ENCODE data around the gene MAN1A1.
A peak's percentile ranks its signal among the peaks of the same experiment; 100 is the strongest.

GRCh38 chr6:119333707-119334295, 15.8 kb downstream of the MAN1A1 start:
- TF ChIP-seq ATF3 (IDR thresholded peaks at IDR 0.05; ENCODE audit: insufficient read depth, low read depth, low read length) = no peak
- TF ChIP-seq TAF1 (IDR thresholded peaks at IDR 0.05; ENCODE audit: low read depth, low read length) = no peak
- TF ChIP-seq CTCF (IDR thresholded peaks at IDR 0.05; ENCODE audit: control extremely low read depth in 1 of 3, insufficient read depth in 1 of 3, low read depth in 1 of 3, low read length in 3 of 3) = peak in 2 of 3 experiments; percentile 50 to 57; a peak in 2 of 4 replicates
- no peak for TF ChIP-seq POLR2A (IDR thresholded peaks at IDR 0.05; ENCODE audit: control extremely low read depth in 1 of 2, low read depth in 2 of 2, low read length in 2 of 2)
- no peak for TF ChIP-seq EZH2 (IDR thresholded peaks at IDR 0.05; ENCODE audit: low read depth, low read length, severe bottlenecking)
- TF ChIP-seq, protein P1, sequence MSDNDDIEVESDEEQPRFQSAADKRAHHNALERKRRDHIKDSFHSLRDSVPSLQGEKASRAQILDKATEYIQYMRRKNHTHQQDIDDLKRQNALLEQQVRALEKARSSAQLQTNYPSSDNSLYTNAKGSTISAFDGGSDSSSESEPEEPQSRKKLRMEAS (IDR thresholded peaks at IDR 0.05) = no peak
- no peak for TF ChIP-seq YY1 (IDR thresholded peaks at IDR 0.05; ENCODE audit: low read depth, low read length)
- TF ChIP-seq CREB1 (IDR thresholded peaks at IDR 0.05) = no peak
- no peak for TF ChIP-seq MAFK (IDR thresholded peaks at IDR 0.05; ENCODE audit: low read depth, low read length)
- TF ChIP-seq JUND (IDR thresholded peaks at IDR 0.05; ENCODE audit: low read length) = no peak
- no peak for TF ChIP-seq GTF2F1 (IDR thresholded peaks at IDR 0.05; ENCODE audit: borderline replicate concordance, low read depth, low read length)
- TF ChIP-seq KDM4A (IDR thresholded peaks at IDR 0.05; ENCODE audit: low read depth, low read length, severe bottlenecking) = no peak
- no peak for TF ChIP-seq BCL11A (IDR thresholded peaks at IDR 0.05; ENCODE audit: low read depth in 2 of 2, low read length in 2 of 2)
